ENCODE measurements around the gene CFAP161.
"Not testable (repeated sequence)": the region's sequence is repeated elsewhere in the genome, so short reads cannot be mapped to it uniquely, and the experiment has no call there.

Gene CFAP161

GRCh38 chr15:81157939-81158223 lies 23.8 kb downstream of the CFAP161 start:
- DNase-seq (ENCODE audit: low read depth, low spot score), result no peak

GRCh38 chr15:81158561-81158960 lies 24.5 kb downstream of the CFAP161 start:
- not testable (repeated sequence) for DNase-seq (ENCODE audit: low read depth, low spot score)

- no peak for DNase-seq (ENCODE audit: low read depth, low spot score)
These were observed 26.5 kb downstream of the CFAP161 start for GRCh38 chr15:81160312-81161159.

GRCh38 chr15:81161160-81161673 lies 27.1 kb downstream of the CFAP161 start:
- DNase-seq (ENCODE audit: low read depth, low spot score), result no peak

GRCh38 chr15:81161851-81162250 lies 27.8 kb downstream of the CFAP161 start:
- DNase-seq (ENCODE audit: low read depth, low spot score), result no peak

- no peak for DNase-seq (ENCODE audit: low read depth, low spot score)
These were observed 30.1 kb downstream of the CFAP161 start for GRCh38 chr15:81163961-81164800.

- DNase-seq (ENCODE audit: low read depth, low spot score), result no peak
These were observed 31.5 kb downstream of the CFAP161 start for GRCh38 chr15:81165535-81165934.

GRCh38 chr15:81166636-81167305 lies 32.7 kb downstream of the CFAP161 start:
- no peak for DNase-seq (ENCODE audit: low read depth, low spot score)

GRCh38 chr15:81168131-81168526 lies 34.1 kb downstream of the CFAP161 start:
- no peak for DNase-seq (ENCODE audit: low read depth, low spot score)

GRCh38 chr15:81168644-81169043 lies 34.6 kb downstream of the CFAP161 start:
- no peak for DNase-seq (ENCODE audit: low read depth, low spot score)

- no peak for DNase-seq (ENCODE audit: low read depth, low spot score)
These were observed 36.4 kb downstream of the CFAP161 start for GRCh38 chr15:81170511-81170910.

GRCh38 chr15:81171286-81171685 lies 37.2 kb downstream of the CFAP161 start:
- no peak for DNase-seq (ENCODE audit: low read depth, low spot score)

GRCh38 chr15:81174125-81174791 lies 40.2 kb downstream of the CFAP161 start:
- DNase-seq (ENCODE audit: low read depth, low spot score), result no peak

- no peak for DNase-seq (ENCODE audit: low read depth, low spot score)
These were observed 40.8 kb downstream of the CFAP161 start for GRCh38 chr15:81174792-81175327.

GRCh38 chr15:81175496-81175895 lies 41.4 kb downstream of the CFAP161 start:
- DNase-seq (ENCODE audit: low read depth, low spot score), result no peak

- DNase-seq (ENCODE audit: low read depth, low spot score), result no peak
These were observed 42.3 kb downstream of the CFAP161 start for GRCh38 chr15:81176291-81176893.

GRCh38 chr15:81178365-81178764 lies 44.3 kb downstream of the CFAP161 start:
- DNase-seq (ENCODE audit: low read depth, low spot score), result no peak

GRCh38 chr15:81181220-81181619 lies 47.1 kb downstream of the CFAP161 start:
- DNase-seq (ENCODE audit: low read depth, low spot score), result no peak

- DNase-seq (ENCODE audit: low read depth, low spot score), result no peak
These were observed 48.1 kb downstream of the CFAP161 start for GRCh38 chr15:81182031-81182755.

- no peak for DNase-seq (ENCODE audit: low read depth, low spot score)
These were observed 48.8 kb downstream of the CFAP161 start for GRCh38 chr15:81182756-81183438.

Data from iPS DF 19.7 (cell line).